Effector CD8-positive, alpha-beta T cell (primary cell): ENCODE results near the gene FUOM.

Experiments used
- DNase-seq: peaks from one replicate; lab custom pipeline; 2025; lab: John Stamatoyannopoulos, UW

FUOM gene

GRCh38 chr10:133351408-133352318, 6.2 kb downstream of the FUOM start:
- DNase-seq = no peak

DNA sequence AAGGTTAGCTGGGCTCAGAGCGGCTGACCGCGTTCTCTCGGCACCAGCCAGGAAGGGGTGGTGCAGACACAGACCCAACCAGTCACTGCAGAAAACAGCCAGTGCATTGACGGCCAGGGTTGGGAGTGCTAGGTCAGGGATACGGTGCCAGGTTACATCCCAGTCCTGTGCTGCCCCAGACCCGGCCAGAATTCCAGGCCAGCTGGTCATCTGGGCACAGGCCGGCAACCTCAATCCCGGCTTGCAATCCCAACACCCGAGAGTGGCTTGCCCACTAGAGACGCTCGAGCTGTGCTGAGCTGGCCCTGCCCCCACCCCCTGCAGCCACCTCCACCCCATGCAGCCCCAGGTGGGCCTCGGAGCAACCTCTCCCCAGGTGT, 6.9 kb downstream of the FUOM start:
- DNase-seq = no peak

- DNase-seq = no peak
Measured at GRCh38 chr10:133350283-133350949, 7.4 kb downstream of the FUOM start.

- DNase-seq = no peak
Measured at GRCh38 chr10:133349577-133350011, 8.2 kb downstream of the FUOM start.

GRCh38 chr10:133349160-133349568, 8.7 kb downstream of the FUOM start:
- DNase-seq = no peak

DNA sequence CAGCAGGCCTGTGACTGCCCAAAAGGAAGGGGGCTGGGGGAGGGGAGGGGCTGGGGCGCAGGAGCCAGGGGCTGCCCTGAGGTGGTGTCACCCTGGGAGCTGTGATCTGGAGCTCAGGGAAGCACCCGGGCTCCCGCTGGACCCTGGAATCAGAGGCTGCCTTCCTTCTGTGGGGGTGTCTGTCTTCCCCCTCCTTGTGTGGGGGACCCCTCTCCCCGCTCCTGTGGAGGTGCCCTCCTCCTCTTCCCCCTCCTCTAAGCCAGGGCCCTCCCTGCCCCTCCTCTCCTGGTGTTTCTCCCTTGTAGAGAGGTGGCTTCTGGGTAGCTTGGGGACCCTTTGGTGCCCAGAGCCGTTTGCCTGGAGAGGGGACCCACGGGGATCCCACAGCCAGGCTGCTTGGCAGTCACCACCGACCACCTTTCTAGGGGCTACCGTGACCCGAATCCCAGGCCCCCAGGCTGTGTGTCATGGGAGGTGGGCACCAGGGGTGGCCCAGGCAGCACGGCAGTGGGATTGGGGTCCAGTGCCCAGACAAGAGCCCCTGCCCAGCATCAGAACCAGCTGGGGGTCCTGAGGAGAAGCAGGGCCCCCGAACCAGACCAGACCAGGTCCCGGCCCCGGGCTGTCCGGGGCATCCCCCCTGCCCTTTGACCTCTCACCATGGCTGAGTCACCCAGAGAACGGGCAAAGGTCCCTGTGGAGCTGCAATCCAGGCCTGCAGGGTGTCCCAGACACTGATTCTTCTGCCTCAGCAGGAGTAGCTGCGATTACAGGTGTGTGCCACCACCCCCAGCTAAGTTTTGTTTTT, 9.9 kb downstream of the FUOM start:
- DNase-seq = no peak

GRCh38 chr10:133346413-133346812, 11.4 kb downstream of the FUOM start:
- no peak for DNase-seq

GRCh38 chr10:133344236-133344635, 13.6 kb downstream of the FUOM start:
- DNase-seq = no peak

GRCh38 chr10:133343558-133343957, 14.3 kb downstream of the FUOM start:
- DNase-seq = no peak

DNA sequence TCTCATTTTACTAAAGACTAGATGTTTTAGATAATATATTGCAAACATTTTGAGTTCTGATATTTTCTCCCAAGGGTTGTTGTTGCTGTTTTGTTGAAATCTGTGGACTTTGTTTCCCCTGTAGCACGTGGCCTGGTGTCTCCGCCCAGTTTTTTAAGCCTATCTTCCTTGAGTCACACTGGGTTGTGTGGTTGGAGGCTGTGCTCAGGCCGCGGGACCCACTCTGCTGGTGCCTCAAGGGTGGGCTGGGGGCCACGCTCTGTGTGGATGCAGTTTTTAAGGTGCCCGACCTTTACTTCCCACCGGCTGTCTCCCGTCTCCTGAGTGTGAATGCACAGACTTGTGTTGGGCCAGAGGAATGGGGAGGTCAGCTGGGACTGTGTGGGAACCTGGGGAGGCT, 14.9 kb downstream of the FUOM start:
- no peak for DNase-seq

- no peak for DNase-seq
Measured at GRCh38 chr10:133341983-133342382, 15.8 kb downstream of the FUOM start.

DNA sequence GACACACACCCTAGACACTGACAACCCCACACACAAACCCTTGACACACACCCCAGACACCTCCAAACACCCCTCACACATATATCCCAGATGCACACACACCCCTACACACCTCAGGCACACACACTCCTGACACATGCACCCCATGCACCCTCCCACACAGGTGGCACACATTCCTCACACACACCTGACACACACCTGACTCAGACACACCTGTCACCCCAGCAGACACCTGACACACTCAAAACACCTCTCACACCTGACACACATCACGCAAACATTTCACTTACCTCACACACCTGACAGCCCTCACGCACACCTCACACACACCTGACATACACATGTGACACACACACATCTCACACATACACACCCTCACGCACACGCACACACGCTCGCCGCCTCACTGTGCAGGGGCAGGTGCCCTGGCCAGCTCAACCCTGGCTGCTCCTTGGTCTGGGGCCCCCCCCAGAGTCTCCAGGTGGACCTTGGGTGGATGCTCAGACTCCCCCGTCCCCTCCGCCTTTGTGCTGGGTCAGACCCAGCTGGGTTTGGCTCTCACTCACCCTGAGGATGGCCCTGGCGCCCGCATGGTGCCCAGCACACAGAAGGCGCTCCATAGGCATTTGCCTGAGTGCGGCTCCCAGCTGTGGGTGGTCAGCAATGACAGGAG, 18.0 kb downstream of the FUOM start:
- no peak for DNase-seq

- no peak for DNase-seq
Measured at GRCh38 chr10:133338080-133339071, 19.4 kb downstream of the FUOM start.

DNA sequence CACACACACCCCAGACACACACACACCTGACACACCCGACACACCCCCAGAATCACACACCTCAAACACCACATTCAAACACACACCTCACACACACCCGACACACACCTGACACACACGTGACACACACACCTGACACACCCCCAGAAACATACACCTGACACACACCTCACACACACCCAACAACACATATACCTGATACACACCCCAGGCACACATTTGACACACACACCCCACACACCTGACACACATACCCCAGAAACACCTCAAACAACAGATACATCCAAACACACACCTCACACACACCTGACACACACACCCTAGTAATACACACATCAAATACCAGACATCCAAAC, 20.5 kb downstream of the FUOM start:
- no peak for DNase-seq

GRCh38 chr10:133336577-133337369, 21.0 kb downstream of the FUOM start, which contains the start of gene CALY:
Gene CALY, minus strand, starts transcription at chr10:133336896. Its CDS starts 7,907 bp downstream, at chr10:133328989.
- peak; percentile 72 for DNase-seq

DNA sequence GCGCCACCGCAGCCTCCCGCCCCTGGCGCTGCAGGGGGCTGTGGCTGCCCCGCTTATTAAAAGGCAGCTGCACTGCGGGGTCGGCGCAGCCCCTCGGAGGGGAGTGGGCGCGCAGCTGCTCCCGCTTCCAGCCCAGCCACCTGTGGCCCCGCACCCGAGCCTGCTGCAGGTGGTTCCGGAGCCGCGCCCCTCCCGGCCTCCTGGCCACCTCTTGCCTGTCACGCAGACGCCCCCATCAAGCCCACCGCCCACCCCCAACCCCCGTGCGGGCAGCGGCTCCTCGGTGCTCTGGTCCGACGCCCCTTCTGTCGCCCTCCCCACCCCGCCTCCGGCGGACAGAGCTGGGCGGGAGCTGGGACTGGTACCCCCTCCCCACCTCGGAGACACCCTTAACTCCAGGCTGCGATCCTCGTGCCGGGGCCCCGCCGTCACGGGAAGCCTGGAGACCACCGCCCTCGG, 21.7 kb downstream of the FUOM start:
- DNase-seq = no peak

DNA sequence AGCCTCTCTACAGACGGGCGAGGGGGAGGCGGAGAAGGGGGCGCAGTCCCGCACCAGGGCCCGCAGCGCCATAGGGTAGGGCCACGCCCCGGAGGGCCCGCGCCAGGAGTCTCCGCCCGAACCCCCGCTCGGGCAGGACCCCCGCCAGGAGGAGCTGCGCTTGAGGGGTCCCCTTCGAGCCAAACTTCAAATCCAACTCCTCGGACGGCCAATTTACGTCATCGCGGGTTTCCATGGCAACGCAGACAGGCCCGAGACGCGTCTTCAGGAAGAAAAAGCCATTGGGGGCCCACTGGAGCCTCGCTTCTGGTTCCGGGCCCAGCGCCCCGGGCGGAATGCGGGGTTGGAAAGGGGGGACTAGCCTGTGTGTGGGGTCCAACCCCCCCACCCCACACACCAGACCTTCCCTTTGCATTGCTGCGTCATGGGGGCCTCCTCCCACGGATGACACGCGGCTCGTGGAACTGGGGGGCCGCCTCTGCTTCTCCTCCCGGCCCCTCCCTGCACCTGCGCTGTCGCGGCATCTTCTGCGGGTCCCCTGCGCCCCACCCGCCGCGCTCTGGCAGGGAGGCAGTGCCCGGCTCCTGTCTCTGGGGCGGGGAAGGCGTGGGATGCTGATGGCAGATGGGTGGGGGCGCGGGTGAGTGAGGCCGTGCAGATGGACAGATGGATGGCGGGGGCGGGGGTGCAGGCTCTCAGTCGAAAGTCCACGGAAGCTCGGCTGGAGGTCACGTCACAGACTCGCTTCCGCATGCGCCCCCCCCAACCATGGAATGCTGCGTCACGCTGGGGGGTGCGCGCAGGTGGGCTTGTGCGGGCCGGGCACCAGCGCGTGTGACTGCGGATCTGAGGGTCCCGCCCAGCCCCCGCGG, 22.3 kb downstream of the FUOM start:
- peak; percentile 86 for DNase-seq

GRCh38 chr10:133334503-133335245, 23.1 kb downstream of the FUOM start:
- no peak for DNase-seq
